SHP77 (cell line): ENCODE results near the gene AOPEP.

Experiments used
- DNase-seq, 2 experiments: peaks; one replicate each; lab custom pipeline; 2025; lab: John Stamatoyannopoulos, UW

Gene AOPEP

DNA sequence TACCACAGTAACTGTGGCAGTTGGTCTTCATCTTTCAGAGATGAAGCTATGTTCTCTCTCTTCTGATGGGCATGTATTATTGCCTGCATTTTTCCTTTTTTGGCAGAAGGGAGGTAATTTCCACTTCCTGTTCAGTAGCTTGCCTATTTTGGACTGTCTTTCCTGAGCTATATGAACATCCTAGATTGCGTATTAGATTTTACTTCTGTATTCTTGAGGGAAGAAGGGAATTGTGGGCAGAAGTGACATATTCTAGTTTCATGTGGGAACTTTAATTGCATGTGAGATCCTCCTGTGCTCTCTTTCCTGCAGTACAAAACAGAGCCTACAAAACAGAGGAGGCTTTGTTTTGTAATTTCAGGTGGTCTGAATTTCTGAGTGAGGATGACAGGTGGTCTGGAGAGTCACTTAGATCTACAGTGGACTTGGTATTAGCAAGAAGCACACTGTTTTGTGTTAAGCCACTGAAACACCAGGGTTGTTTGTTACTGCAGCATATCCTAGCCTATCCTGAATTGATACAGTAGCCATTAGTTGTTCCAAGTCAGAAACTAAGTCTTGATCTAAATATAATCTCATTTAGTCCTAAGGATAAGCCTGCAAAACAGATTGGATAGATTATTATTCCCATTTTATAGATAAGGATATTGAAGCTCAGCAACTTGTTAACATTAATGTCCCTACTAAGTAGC, 68.1 kb downstream of the AOPEP start:
- no peak for DNase-seq

- DNase-seq: no peak
Observed at GRCh38 chr9:94796687-94797086, 70.2 kb downstream of the AOPEP start.

GRCh38 chr9:94798201-94798600, 71.7 kb downstream of the AOPEP start:
- no peak for DNase-seq

DNA sequence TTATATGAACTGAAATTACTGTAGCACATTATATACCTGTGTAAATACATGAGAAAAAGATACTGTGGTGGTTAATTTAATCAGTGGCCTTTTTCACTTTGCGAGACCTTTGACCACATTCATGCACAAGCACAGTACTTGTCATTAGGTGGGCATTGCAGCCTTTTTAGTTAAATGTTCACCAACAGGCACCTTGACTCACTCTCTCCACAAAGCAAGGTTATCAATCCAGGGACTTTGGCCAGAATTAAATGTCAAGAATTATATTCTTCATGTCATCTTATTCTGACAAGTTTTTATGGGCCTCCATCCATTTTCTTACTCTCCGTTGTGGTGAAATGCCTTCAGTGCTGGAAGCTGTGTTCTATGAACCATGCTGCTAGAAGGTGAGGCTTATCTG, 72.2 kb downstream of the AOPEP start:
- DNase-seq: no peak

DNA sequence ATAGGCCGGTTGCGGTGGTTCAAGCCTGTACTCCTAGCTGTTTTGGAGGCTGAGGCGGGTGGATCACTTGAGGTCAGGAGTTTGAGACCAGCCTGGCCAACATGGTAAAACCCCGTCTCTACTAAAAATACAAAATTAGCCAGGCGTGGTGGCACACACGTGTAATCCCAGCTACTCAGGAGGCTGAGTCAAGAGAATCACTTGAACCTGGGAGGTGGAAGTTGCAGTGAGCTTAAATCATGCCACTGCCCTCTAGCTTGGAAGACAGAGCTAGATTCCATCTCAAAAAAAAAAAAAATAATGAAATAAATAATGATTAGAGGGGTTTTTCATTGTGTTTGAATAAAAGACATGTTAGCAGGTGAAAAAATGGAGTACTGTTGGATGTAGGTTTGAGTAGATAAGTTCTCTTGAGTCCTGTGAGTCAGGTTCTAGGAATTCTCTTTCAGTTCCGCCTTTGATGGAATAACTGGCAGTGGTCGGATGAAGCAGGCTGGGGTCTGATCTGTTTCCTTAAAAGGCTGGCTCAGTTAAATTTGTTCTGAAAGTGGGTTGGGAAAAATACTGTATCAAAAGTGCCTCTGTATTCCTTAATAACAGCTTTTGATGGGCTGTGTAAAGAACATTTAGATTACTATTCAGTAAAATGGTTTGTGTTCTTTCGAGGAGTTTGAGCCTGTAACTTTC, 73.2 kb downstream of the AOPEP start:
- no peak for DNase-seq

- no peak for DNase-seq
Observed at GRCh38 chr9:94800424-94801117, 74.1 kb downstream of the AOPEP start.

DNA sequence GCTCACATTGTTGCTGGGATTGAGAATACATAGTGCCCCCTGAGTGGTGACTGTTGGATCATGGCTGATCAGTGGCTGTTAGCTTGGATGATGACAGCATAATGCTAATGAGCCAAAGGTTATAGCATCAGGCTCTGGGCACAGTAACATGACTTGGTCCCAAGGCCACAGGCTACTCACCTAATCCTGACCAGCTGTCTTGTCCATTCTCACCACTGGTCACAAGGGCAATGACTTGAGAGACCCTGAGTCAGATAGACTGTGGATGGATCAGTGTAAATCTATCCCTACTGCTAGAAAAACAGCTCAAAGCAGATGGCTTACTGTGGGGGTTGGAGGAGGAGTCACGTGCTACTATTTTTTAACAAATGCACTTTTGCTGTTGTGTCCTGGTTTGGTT, 74.7 kb downstream of the AOPEP start:
- no peak for DNase-seq

DNA sequence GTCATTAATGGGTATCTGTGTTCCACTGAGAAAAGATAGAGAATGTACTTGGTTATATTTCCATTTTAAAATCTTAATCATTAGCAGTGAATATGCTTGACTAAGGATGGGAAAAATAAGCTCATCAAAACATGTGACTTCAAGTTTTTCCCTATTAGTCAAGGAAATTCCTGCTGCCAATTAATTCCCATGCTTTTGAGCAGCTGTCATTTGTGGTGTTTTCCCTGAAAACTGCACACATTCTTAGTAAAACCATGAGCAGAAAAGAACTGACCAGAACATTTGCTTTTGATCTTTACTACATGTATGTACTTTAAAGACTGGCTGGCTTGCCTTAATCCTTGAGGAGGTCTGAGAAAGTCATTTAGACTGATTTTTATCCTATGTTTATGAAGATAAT, 75.2 kb downstream of the AOPEP start:
- no peak for DNase-seq

DNA sequence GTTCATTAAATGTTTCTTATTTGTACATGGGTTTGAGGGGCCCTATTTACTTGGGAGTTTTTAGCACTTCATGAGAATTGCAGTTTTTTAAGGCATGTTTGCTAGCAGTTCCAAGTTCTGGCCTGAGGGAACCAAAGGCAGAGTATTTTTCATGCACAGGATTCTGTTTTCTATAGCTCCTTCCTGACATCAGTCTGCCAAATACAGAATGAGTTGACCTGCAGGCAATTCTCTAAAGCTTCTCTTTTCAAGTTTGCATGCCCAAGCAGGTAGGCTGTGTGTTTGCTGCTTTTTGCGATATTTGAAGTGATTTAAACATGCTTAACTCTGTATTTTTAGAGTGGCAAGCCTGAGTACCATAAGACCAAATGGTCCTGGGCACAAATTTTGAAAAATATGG, 75.8 kb downstream of the AOPEP start:
- DNase-seq: no peak

- DNase-seq: no peak
Observed at GRCh38 chr9:94802793-94803192, 76.3 kb downstream of the AOPEP start.

GRCh38 chr9:94804316-94804715, 77.8 kb downstream of the AOPEP start:
- DNase-seq: no peak

DNA sequence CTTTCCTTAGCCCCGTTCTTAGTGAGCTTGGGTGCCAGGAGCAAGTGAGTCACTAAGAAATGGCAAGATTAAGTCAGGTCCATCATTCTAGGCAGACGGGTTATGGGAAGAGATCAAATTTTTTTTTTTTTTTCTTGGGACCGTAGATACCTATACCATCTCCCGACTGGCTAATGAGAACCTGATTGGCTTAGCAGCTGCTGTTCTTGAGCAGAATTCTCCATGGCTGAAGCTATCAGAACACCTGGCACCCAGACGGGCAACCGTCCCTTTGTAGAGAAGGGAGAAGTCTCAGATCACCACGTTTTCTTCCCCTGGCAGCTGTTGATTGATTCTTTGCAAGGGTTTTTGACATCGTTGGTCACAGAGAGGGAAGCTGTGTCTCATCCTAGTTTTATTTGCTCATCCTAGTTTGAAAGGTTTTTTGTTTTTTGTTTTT, 78.6 kb downstream of the AOPEP start:
- DNase-seq: no peak

DNA sequence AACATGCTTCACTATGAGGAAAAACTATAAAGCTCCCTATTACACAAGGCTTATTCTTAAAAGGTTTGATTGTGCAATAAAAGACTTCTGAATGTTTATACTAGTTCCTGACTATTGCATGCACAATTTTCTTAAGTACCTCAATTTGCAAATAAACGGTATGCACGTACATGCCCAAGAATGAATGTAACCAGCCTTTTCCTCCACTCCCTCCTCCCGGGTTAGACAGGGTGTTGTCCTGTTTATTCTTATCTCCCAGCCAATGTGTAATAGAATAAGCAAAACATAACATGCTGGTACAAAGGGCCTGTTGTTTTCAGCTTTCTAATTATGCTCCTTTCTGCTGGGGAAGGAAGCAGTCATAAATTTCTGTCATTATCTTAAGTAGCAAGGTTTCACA, 79.1 kb downstream of the AOPEP start:
- DNase-seq: no peak

DNA sequence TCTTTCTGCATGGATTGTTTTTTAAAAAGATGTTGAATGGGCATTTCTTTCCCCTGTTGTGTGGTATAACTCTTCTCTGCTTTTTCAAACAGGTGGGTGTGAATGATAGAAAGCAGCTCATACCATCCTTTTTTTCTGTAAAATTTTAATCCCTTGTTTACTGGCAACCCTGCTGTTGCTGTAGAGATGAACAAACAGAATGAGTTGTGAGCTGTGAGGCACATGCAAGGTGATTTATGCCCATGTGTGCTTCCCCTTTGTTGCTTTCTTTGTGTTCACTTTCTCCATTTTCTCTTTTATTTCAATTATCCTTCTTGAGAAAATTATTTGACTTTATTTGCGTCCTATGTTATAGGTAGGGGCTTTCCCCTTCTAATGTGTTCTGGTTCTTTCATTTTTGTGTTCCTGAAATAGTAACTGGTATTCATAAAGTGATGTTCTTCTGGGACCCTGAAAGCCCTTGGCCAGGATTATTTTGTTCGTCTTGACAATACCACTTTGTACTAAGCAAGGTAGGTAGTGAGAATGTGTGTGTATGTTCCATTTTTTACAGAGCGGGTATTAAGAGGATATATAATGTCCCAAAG, 79.9 kb downstream of the AOPEP start:
- no peak for DNase-seq

GRCh38 chr9:94807556-94807955, 81.1 kb downstream of the AOPEP start:
- no peak for DNase-seq

DNA sequence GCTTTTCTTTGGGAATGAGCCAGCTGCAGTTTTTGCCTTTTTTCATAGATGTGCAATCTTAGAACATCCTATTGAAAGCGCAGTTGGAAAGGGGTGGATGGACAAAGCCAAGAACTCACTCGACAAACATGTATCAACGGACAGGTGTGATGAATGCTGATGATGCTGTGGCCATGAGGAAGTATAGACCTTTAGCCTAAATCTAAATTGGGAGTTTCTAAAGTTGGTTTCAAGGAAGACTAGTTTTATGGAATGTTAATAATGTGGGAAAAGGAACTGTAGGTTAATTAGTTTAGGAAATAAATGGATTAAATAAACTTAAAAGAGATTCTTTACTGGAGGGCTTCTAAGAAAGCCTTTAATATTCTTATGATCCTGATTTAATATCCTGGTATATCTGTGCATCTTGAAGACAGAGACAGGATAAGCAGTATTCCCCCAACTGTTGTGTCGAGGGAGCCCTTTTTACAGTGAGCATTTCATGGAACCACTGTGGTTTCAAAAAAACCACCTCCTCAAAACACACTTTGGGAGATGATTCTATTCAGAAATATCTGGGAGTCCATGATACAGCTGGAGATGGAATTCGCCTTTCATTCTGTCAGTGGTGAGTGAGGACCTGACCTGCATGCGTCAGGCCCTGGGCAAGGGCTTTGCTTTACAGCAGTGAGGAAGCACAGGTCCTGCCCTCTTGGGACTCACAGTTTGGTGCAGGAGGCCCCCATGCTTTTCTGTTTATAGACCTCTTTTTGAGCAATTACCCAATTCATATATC, 82.6 kb downstream of the AOPEP start:
- no peak for DNase-seq

GRCh38 chr9:94809778-94810177, 83.3 kb downstream of the AOPEP start:
- DNase-seq: no peak

- DNase-seq: no peak
Observed at GRCh38 chr9:94811074-94811473, 84.6 kb downstream of the AOPEP start.

DNA sequence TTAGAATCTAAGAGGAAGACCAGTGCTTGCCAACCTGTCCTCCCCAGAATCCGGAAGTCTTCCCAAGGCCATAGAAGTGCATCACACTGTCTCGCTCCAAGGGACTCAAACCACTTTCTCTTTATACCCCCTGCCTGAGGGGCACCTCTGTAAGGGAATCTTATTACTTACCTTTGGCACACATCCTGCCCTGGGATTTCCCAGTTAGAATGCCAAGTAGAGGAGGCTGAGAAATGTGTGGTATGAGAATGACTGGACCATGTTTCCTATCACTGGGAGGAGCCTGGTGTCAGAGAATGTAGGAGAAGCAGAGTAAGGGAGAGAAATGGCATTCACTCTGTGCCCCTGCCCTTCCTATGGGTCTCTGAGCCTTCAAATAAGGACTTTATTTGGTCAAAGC, 85.8 kb downstream of the AOPEP start:
- DNase-seq: no peak

DNA sequence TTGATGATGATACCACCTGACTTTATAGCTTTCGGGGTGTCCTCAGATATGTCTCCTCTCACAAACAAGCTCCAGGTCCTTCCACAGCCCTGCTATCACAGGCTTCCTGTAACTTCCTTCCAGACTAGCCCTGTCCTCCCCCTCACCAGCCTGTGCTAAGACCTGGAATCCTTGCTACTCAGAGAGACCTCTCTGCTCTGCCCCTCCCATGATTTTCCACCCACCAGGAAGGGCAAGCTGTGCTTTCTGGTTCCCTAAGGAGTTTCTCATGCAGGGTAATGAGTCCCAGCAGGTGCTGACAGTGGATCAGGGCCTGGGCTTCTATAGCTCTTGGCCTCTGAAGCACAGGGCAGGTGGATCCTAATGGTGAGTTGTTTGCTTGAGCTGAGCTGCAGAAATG, 86.9 kb downstream of the AOPEP start:
- DNase-seq: peak; percentile 6 to 58

- DNase-seq: no peak
Observed at GRCh38 chr9:94817291-94818177, 91.0 kb downstream of the AOPEP start.
